ENCODE measurements around the gene TRIOBP. TPM values are rescaled to one million over a fixed set of nuclear protein-coding genes. Genes with fewer than 3 reads are reported as not detected.
"Not testable (repeated sequence)": the region's sequence is repeated elsewhere in the genome, so short reads cannot be mapped to it uniquely, and the experiment has no call there.

Gene TRIOBP
- total RNA-seq, 1 donor from 2014 or later = 53.2 TPM

GRCh38 chr22:37690901-37691504 is 5.8 kb upstream of the TRIOBP start:
- no peak overlapping the region for H3K27ac Mint-ChIP-seq (ENCODE audit: unreplicated experiment)
- TF ChIP-seq CTCF (conservative IDR thresholded peaks at IDR 0.05) = no peak
- no peak for DNase-seq (ENCODE audit: low read depth, low spot score)
- no peak overlapping the region for H3K4me3 Mint-ChIP-seq
- H3K36me3 Mint-ChIP-seq (ENCODE audit: low read depth) = peaks cover 5% of the 10 kb centered on the region
- H3K4me1 Mint-ChIP-seq = peaks cover 23% of the 10 kb centered on the region
- H3K27me3 Mint-ChIP-seq (ENCODE audit: low read depth) = no peaks in the 10 kb centered on the region
- H3K9me3 Mint-ChIP-seq = no peaks in the 10 kb centered on the region

GRCh38 chr22:37692627-37693285 is 4.1 kb upstream of the TRIOBP start:
- H3K4me3 Mint-ChIP-seq = no peak overlapping the region
- no peaks in the 10 kb centered on the region for H3K27me3 Mint-ChIP-seq (ENCODE audit: low read depth)
- no peak for DNase-seq (ENCODE audit: low read depth, low spot score)
- H3K9me3 Mint-ChIP-seq = no peaks in the 10 kb centered on the region
- H3K4me1 Mint-ChIP-seq = peaks cover 20% of the 10 kb centered on the region
- peaks cover 5% of the 10 kb centered on the region for H3K36me3 Mint-ChIP-seq (ENCODE audit: low read depth)
- TF ChIP-seq CTCF (conservative IDR thresholded peaks at IDR 0.05) = no peak
- no peak overlapping the region for H3K27ac Mint-ChIP-seq (ENCODE audit: unreplicated experiment)

- H3K27me3 Mint-ChIP-seq (ENCODE audit: low read depth); DNase-seq (ENCODE audit: low read depth, low spot score); H3K4me3 Mint-ChIP-seq; H3K36me3 Mint-ChIP-seq (ENCODE audit: low read depth); H3K9me3 Mint-ChIP-seq; H3K27ac Mint-ChIP-seq (ENCODE audit: unreplicated experiment): not testable (repeated sequence)
- H3K4me1 Mint-ChIP-seq = peaks cover 17% of the 10 kb centered on the region
Measured at GRCh38 chr22:37694131-37694530, 2.7 kb upstream of the TRIOBP start.

- not testable (repeated sequence) for DNase-seq (ENCODE audit: low read depth, low spot score); H3K36me3 Mint-ChIP-seq (ENCODE audit: low read depth); H3K9me3 Mint-ChIP-seq; H3K27me3 Mint-ChIP-seq (ENCODE audit: low read depth)
- Mint-ChIP-seq H3K4me1 (peaks cover 17% of the 10 kb centered on the region), H3K27ac (ENCODE audit: unreplicated experiment) (peak overlapping the region; percentile 81), H3K4me3 (peak overlapping the region; percentile 89)
Measured at GRCh38 chr22:37696260-37696656, 590 bp upstream of the TRIOBP start.

- H3K4me3 Mint-ChIP-seq = no peak overlapping the region
- H3K27ac Mint-ChIP-seq (ENCODE audit: unreplicated experiment) = no peak overlapping the region
- TF ChIP-seq CTCF (conservative IDR thresholded peaks at IDR 0.05) = peak; percentile 1
- no peak for DNase-seq (ENCODE audit: low read depth, low spot score)
- no peaks in the 10 kb centered on the region for H3K9me3 Mint-ChIP-seq
- no peaks in the 10 kb centered on the region for H3K27me3 Mint-ChIP-seq (ENCODE audit: low read depth)
- peaks cover 17% of the 10 kb centered on the region for H3K4me1 Mint-ChIP-seq
- H3K36me3 Mint-ChIP-seq (ENCODE audit: low read depth) = peaks cover 2% of the 10 kb centered on the region
Measured at GRCh38 chr22:37697538-37697835, 639 bp downstream of the TRIOBP start.

GRCh38 chr22:37701141-37701786 is 4.4 kb downstream of the TRIOBP start:
- no peak for DNase-seq (ENCODE audit: low read depth, low spot score)
- H3K36me3 Mint-ChIP-seq (ENCODE audit: low read depth) = peaks cover 3% of the 10 kb centered on the region
- no peak for TF ChIP-seq CTCF (conservative IDR thresholded peaks at IDR 0.05)
- H3K27me3 Mint-ChIP-seq (ENCODE audit: low read depth) = no peaks in the 10 kb centered on the region
- no peak overlapping the region for H3K4me3 Mint-ChIP-seq
- H3K27ac Mint-ChIP-seq (ENCODE audit: unreplicated experiment) = no peak overlapping the region
- no peaks in the 10 kb centered on the region for H3K9me3 Mint-ChIP-seq
- peaks cover 11% of the 10 kb centered on the region for H3K4me1 Mint-ChIP-seq
